OCI-LY1 (cell line): ENCODE results near the gene KLHL29.

Experiments used
- CTCF ChIP-seq: fragments of 200-600 bp; sonication (generic), shearing (Covaris generic); IDR thresholded peaks from 2 replicates; pipeline ENCODE4 v1.5.1; 2017; ENCODE audit warnings: mild to moderate bottlenecking, antibody characterized with exemption, low read length, moderate library complexity, mixed read lengths
- EZH2 ChIP-seq: fragments of 200-600 bp; sonication (generic), shearing (Covaris generic); IDR thresholded peaks from 2 replicates; pipeline ENCODE4 v1.8.0; 2017; ENCODE audit warnings: borderline replicate concordance, mixed run types, mild to moderate bottlenecking, antibody characterized with exemption, low read length, moderate library complexity, mixed read lengths

- TF ChIP-seq EZH2 (no peak), CTCF (no peak)
Measured at GRCh38 chr2:23423873-23424680, 39.1 kb downstream of the KLHL29 start.
